GM12865 (cell line): ENCODE data around the gene KIF7.

ENCODE experiments used
- DNase-seq: peaks from one replicate; pipeline ENCODE4 v3.0.0; 2010; ENCODE audit warnings: low read depth
- H3K4me3 ChIP-seq: 2 replicates; pipeline ENCODE4 v1.5.1; 2011; ENCODE audit warnings: mild to moderate bottlenecking, low read depth, low read length, control low read depth
- TF ChIP-seq, protein P1 (sequence below): IDR thresholded peaks from 2 replicates; pipeline ENCODE4 v1.5.1; 2011; ENCODE audit warnings: low read length, control low read depth, low read depth, inconsistent platforms; ENCODE audit not compliant: insufficient read depth; ENCODE audit errors: missing control alignments

Gene KIF7

DNA sequence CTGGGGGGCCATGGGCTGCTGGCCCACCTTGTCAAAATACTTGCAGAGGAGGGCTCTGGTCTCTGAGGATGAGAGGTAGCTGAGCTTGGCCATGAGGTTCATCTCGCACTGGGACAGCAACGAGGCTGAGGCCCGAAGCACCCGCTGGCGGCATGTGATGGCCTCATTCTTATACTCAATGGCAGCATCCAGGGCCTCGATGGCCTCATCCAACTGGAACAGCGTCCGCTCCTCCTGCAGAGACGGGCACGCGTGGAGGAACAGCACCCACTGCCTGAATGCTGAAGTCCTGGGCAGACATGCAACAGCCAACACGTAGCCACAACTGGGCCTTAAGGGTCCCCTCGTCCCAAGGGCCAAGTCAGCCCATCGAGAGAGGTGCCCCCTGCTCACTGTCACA, 25.0 kb downstream of the KIF7 start:
- DNase-seq, result no peak
- no peak overlapping the region for H3K4me3 ChIP-seq
- TF ChIP-seq, protein P1, sequence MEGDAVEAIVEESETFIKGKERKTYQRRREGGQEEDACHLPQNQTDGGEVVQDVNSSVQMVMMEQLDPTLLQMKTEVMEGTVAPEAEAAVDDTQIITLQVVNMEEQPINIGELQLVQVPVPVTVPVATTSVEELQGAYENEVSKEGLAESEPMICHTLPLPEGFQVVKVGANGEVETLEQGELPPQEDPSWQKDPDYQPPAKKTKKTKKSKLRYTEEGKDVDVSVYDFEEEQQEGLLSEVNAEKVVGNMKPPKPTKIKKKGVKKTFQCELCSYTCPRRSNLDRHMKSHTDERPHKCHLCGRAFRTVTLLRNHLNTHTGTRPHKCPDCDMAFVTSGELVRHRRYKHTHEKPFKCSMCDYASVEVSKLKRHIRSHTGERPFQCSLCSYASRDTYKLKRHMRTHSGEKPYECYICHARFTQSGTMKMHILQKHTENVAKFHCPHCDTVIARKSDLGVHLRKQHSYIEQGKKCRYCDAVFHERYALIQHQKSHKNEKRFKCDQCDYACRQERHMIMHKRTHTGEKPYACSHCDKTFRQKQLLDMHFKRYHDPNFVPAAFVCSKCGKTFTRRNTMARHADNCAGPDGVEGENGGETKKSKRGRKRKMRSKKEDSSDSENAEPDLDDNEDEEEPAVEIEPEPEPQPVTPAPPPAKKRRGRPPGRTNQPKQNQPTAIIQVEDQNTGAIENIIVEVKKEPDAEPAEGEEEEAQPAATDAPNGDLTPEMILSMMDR, result no peak

DNA sequence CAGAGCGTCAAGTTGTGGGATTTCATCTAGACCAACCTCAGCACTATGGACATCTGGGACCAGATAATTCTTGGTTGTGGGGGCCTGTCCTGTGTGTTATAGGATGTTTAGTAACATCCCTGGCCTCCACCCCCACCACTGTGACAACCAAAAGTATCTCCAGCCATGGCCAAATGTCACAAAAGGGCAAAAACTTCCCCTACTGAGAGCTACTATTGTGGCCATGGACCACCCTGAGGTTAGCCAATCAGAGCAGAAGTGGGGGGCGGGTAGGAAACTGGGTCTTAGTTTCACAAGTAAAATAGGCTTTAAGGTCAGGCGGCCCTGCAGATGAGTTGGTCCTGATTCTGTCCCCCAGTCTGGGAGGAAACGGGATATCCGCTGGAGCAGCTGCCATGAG, 25.4 kb downstream of the KIF7 start:
- H3K4me3 ChIP-seq, result no peak overlapping the region
- DNase-seq, result no peak
- TF ChIP-seq, protein P1, result no peak

DNA sequence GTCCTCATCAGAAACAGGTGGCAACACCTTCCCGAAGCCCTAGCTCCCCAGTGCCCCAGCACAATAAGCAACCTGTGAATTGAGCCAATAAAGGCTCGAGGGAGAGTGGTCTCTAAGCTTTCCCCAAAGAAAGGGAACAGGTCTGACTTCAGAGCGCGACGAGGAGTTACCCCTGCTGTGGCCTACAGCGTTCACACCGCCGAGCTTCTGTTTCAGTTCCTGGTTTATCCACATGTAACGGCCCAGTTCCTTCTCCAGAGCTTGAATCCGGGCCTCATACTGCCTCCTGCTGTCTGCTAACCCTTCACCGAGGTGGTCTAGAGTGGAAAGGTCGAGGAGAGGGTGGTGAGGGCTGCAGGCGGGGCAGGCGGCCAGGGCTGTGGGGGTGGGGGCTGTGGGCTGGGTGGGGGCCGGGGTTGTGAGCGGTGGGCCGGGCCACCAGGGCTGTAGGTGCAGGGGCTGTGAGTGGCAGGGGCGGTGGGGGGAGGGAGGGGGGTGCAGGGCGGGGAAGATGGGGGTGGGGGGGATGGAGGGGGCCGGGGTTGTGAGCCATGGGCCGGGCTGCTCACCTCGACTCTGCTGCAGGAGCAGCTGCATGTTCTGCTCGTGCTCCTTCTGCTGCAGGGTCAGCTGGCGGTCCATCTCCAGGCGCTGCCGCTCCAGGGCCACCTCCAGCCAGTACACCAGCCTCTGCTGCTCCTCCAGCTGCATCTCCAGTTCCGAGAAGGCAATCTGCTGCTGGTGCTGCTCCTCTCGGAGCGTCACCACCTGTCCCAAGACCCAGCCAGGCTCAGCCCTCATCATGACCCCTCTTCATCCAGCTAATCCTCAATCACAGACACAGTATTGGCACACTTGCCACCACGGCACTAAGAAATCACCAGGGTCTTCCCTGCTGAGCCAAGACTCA, 26.2 kb downstream of the KIF7 start:
- H3K4me3 ChIP-seq, result no peak overlapping the region
- TF ChIP-seq, protein P1, result no peak
- no peak for DNase-seq

DNA sequence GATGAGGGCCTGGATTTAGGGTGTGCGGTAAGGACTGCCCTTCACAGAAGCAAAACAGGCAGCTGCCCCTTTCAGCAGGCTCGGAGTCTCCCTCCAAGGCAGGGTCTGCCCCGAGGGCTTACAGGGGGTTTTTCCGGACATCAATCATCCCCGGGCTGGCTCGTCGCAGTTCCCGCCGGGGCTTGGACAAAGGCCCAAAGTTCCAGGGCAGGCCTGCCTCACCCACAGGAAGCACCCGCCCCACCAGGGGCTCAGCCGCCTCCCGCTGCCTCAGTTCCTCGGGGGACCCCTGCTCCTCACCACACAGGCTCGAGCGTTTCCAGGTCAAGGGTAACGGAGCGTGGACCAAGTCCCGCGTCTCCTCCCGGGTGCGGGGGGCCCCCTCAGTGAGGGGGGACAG, 27.0 kb downstream of the KIF7 start:
- H3K4me3 ChIP-seq, result no peak overlapping the region
- TF ChIP-seq, protein P1, result no peak
- DNase-seq, result no peak

DNA sequence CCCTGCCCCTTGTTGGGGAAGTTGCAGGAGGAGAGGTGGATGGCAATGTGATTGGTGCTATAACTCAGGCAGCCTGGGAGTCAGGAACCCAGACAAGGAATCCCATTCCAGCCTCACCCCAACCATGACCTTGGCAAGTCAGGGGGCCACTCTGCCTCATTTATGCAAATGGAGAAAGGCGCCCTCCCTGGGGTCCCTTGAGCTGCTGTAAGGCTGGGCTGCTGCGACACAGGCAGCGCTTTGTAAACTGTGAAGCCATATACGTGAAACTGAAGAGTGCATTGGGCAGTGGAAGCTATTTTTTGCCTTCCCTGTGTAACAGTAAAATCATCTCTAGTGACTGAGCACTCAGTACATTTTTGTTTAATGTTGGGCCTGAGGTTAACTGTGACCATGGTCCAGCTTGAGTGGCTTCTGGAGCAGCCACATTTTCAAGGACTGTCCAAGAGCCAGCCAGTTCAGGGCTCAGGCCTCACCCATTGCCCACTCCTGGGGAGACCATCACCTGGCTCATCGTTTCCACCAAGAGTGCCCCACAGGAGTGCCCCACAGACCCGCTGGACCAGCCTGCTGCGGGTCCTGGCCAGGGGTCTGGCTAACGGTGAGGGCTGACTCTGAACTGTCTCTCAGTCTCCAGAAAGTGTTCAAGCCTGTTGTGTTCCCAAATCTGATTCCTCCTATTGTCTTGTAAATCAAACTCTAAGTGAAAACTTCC, 27.9 kb downstream of the KIF7 start:
- TF ChIP-seq, protein P1, result no peak
- H3K4me3 ChIP-seq, result no peak overlapping the region
- no peak for DNase-seq

DNA sequence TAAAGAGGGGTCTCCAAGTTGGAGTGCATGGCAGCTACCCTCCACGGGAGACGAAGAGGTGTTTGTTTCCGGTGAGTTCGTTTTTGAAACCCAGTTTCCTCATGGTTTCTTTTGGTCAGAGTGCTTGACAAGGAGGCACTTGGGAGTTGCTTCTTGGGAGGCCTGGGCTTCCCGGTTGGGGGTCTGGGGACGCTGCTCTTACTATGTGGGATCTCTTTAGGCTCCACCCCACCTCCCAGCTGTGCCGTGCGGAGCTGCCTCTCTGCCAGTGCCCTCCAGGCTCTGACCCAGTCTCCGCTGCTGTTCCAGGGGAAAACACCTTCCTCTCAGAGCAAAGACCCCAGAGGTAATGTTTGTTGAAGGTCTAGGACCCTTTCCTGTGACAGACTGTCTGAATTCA, 29.6 kb downstream of the KIF7 start:
- no peak for DNase-seq
- H3K4me3 ChIP-seq, result no peak overlapping the region
- TF ChIP-seq, protein P1, result no peak

DNA sequence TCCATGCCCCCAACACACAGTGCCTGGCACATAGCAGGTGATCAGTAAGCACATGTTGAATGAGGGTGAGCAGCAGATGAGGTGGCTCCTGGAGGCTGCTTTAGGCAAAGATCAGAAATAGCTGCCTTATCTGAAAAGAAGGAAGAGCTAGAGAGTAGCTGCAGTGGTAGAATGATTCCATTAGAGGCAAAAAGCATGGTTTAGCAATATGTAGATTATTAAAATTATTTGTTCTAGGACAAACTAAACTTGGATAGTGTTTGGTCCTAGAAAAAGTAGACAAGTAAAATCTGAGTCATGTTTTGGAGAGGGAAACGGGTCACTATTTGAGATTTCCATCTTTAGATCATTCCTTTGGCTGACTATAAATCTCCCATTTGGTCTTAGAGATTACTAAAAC, 32.1 kb downstream of the KIF7 start:
- H3K4me3 ChIP-seq, result no peak overlapping the region
- DNase-seq, result no peak
- TF ChIP-seq, protein P1, result no peak
